OCI-LY7 (cell line): ENCODE data around the gene C6orf89.

ENCODE experiments used
- EZH2phosphoT487 ChIP-seq: fragments of 200-600 bp; sonication (generic); IDR thresholded peaks from 2 replicates; pipeline ENCODE4 v1.6.1; 2018; ENCODE audit warnings: low read depth, borderline replicate concordance, mild to moderate bottlenecking, mixed run types, antibody characterized with exemption, low read length, moderate library complexity, mixed read lengths
- TF ChIP-seq, protein P1 (sequence below): fragments of 200-600 bp; sonication (generic); conservative IDR thresholded peaks from 2 replicates; pipeline ENCODE4 v1.5.1; 2014; ENCODE audit warnings: mild to moderate bottlenecking, antibody characterized with exemption, low read length, moderate library complexity, mixed read lengths

- TF ChIP-seq, protein P1, sequence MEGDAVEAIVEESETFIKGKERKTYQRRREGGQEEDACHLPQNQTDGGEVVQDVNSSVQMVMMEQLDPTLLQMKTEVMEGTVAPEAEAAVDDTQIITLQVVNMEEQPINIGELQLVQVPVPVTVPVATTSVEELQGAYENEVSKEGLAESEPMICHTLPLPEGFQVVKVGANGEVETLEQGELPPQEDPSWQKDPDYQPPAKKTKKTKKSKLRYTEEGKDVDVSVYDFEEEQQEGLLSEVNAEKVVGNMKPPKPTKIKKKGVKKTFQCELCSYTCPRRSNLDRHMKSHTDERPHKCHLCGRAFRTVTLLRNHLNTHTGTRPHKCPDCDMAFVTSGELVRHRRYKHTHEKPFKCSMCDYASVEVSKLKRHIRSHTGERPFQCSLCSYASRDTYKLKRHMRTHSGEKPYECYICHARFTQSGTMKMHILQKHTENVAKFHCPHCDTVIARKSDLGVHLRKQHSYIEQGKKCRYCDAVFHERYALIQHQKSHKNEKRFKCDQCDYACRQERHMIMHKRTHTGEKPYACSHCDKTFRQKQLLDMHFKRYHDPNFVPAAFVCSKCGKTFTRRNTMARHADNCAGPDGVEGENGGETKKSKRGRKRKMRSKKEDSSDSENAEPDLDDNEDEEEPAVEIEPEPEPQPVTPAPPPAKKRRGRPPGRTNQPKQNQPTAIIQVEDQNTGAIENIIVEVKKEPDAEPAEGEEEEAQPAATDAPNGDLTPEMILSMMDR: no peak
- TF ChIP-seq EZH2phosphoT487: no peak
These were observed 29.5 kb upstream of the C6orf89 start for GRCh38 chr6:36856277-36856676.
